Heart right ventricle (tissue), 16 donors: ENCODE results near the gene LAMA1. TPM values are rescaled to one million over a fixed set of nuclear protein-coding genes. Genes with fewer than 3 reads are reported as not detected.

ENCODE experiments used
- ATAC-seq, 8 donors: fragments of 200-7000 bp; cut with Tn5 transposase; one replicate each; pipeline ENCODE4 v1.9.1; 2020; ENCODE audit warnings: mild to moderate bottlenecking in 8 of 8, moderate library complexity in 8 of 8, moderate number of reproducible peaks in 1 of 8
- DNase-seq, 2 donors: peaks; one replicate each; pipeline ENCODE4 v3.0.0-alpha.2; 2020
- H3K27ac ChIP-seq, 10 donors: fragments of 200-600 bp; sonication (generic) in 2 of 10; one replicate each; pipeline versions ENCODE4 v1.5.0 to v1.8.0; 2020 to 2022; ENCODE audit warnings: mild to moderate bottlenecking in 3 of 10
- H3K27me3 ChIP-seq, 7 donors: fragments of 200-600 bp; one replicate each; pipeline ENCODE4 v1.8.0; 2021 to 2022; ENCODE audit warnings: mild to moderate bottlenecking in 2 of 7
- H3K36me3 ChIP-seq, 9 donors: fragments of 200-600 bp; sonication (generic) in 1 of 9; one replicate each; pipeline versions ENCODE4 v1.5.0 to v1.8.0; 2020 to 2022; ENCODE audit warnings: mild to moderate bottlenecking in 2 of 9
- H3K4me1 ChIP-seq, 9 donors: fragments of 200-600 bp; sonication (generic) in 1 of 9; one replicate each; pipeline versions ENCODE4 v1.5.0 to v1.8.0; 2020 to 2022; ENCODE audit warnings: mild to moderate bottlenecking in 4 of 9
- H3K4me3 ChIP-seq, 10 donors: fragments of 200-600 bp; sonication (generic) in 2 of 10; one replicate each; pipeline versions ENCODE4 v1.5.0 to v1.8.0; 2020 to 2022; ENCODE audit warnings: mild to moderate bottlenecking in 7 of 10, moderate library complexity in 2 of 10
- H3K9me3 ChIP-seq, 11 donors: fragments of 200-600 bp in 10 of 11; sonication (generic) in 2 of 11; one replicate each; pipeline versions ENCODE4 v1.5.0 to v1.8.0; 2013 to 2022; ENCODE audit warnings: mild to moderate bottlenecking in 2 of 11, control low read depth in 1 of 11, moderate library complexity in 1 of 11
- WGBS, 2 donors: extraction: QIAGEN DNeasy Blood & Tissue Kit; methylation state at CpG; one replicate each; pipeline ENCODE4 v1.1.7; 2013; ENCODE audit warnings: inconsistent platforms in 1 of 2; 5-methylcytosine and 5-hydroxymethylcytosine counted together
- intact Hi-C, 10 donors: fragments of 100-400 bp; cut with DNase I; formaldehyde crosslinking; loops; one replicate each; pipeline versions ENCODE4 v1.11.1 to v1.14.2; 2022
- polyA plus RNA-seq, 2 donors: library from polyadenylated mRNA; stranded (reverse); fragments of 200-250 nt; gene quantifications; one replicate each; pipeline ENCODE4 v1.2.3, GENCODE V29; 2013
- total RNA-seq, 10 donors: library from RNA; stranded (reverse); fragmentation: NEBNext Ultra II Directional in 3 of 10; extraction: Animal tissue kit (Norgen Biotek cat#: 25700) in 3 of 10; gene quantifications; one replicate each; pipeline versions ENCODE4 v1.2.1 to v1.2.4, GENCODE V29; 2021 to 2023
- TF ChIP-seq, protein P1 (sequence below), 9 donors: fragments of 200-600 bp; sonication (generic) in 2 of 9; IDR thresholded peaks; one replicate each; pipeline versions ENCODE4 v1.5.0 to v1.8.0; 2021 to 2022; ENCODE audit warnings: antibody characterized with exemption in 9 of 9, mild to moderate bottlenecking in 5 of 9, moderate library complexity in 1 of 9
- donor health status: Arrhythmogenic right ventricular cardiomyopathy.
- donor health status: ischemic (EF 13 %, LVEDD 7.1; RV severe dilation, severe dysfunction).
- donor health status: healthy with polysubstance abuse.
- donor health status: DM: no; HTN: yes; CAD: no.
- donor health status: DM: no; HTN: no; CAD: no.
- donor health status: ischemic (EF 25% LVEDD 6.9; RV normal size, moderate dysfunction).
- donor health status: ischemic (EF 25% LVEDD 5.7; RV mildly dilated, moderate dysfunction).
- donor health status: healthy.
- donor health status: DM: yes; HTN: yes; CAD: no.
- donor health status: Ischemic cardiomyopathy.
- donor health status: ischemic (EF 35%, LVEDD 5.7; RV mildly dilated, moderate dysfunction).
- donor health status: nonischemic (EF 11% LVEDD 7.7; RV severe dilation, severe dysfunction).
- donor health status: DM: yes; HTN: yes; CAD: no.
- donor health status: PGD.
- donor health status: ischemic (EF 29% LVEDD 5.4; RV normal size, mild dysfunction).
- donor health status: nonischemic (EF 23%, LVEDD 6.1; RV moderate dilation, normal function).

The LAMA1 gene
- total and polyA plus RNA-seq, 12 donors = 0.05 to 0.82 (median 0.13) TPM; not detected in 4

DNA sequence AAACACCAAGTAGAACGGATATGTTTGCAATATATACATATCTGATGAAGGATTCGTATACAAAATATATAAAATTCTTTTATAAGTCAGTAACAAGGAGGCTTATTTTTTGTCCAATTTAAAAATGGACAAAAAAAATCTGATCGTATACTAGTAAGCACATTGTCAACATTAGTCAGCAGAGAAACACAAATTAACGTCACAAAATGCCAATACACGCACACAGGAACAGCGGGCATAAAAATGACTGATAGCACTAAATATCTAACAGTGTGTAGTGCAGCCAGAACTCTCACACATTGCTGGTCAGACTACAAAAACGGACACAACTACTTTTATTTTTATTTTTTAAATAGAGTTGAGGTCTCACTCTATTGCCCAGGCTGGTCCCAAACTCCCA is 69.5 kb downstream of the LAMA1 start:
- 87 to 89% methylated on average over 7 of the region's 7 CpGs for WGBS, 2 donors

DNA sequence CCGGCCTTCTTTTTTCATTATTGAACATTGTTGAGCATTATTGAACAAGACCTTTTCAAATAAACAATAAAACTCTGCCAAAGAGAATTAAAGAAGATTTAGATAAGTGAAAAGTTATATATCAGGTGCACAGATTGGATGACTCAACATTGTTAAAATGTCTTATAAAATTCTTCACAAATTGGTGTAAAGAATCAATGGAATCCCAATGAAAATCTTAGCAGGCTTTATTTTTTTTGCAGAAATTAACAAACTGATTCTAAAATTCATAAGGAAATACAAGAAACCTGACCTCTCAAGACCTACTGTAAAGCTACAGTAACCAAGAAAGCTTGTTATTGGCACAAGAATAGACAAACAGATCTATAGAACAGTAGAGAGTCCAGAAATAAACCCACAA is 70.3 kb downstream of the LAMA1 start:
- no peak for ATAC-seq
- TF ChIP-seq, protein P1, sequence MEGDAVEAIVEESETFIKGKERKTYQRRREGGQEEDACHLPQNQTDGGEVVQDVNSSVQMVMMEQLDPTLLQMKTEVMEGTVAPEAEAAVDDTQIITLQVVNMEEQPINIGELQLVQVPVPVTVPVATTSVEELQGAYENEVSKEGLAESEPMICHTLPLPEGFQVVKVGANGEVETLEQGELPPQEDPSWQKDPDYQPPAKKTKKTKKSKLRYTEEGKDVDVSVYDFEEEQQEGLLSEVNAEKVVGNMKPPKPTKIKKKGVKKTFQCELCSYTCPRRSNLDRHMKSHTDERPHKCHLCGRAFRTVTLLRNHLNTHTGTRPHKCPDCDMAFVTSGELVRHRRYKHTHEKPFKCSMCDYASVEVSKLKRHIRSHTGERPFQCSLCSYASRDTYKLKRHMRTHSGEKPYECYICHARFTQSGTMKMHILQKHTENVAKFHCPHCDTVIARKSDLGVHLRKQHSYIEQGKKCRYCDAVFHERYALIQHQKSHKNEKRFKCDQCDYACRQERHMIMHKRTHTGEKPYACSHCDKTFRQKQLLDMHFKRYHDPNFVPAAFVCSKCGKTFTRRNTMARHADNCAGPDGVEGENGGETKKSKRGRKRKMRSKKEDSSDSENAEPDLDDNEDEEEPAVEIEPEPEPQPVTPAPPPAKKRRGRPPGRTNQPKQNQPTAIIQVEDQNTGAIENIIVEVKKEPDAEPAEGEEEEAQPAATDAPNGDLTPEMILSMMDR (IDR thresholded peaks at IDR 0.05) = no peak
- H3K4me3 ChIP-seq = no peak overlapping the region
- intact Hi-C loops = no loop called here
- H3K4me1 ChIP-seq = no peaks in the 10 kb centered on the region
- no peaks in the 10 kb centered on the region for H3K9me3 ChIP-seq
- no peak overlapping the region for H3K27ac ChIP-seq
- no peak for DNase-seq
- WGBS, 2 donors = 67 to 85% methylated on average over 1 of the region's 1 CpG
- peaks cover 0 to 6% (median 0%) of the 10 kb centered on the region in 7 donors for H3K27me3 ChIP-seq
- H3K36me3 ChIP-seq = no peaks in the 10 kb centered on the region

More for the DNA sequence above, 69.5 kb downstream of the LAMA1 start:
- no peaks in the 10 kb centered on the region for H3K36me3 ChIP-seq
- H3K4me1 ChIP-seq = no peaks in the 10 kb centered on the region
- ATAC-seq (no peak), DNase-seq (no peak)
- peaks cover 0 to 12% (median 0%) of the 10 kb centered on the region in 7 donors for H3K27me3 ChIP-seq
- no peak overlapping the region for H3K4me3 ChIP-seq
- intact Hi-C loops = no loop called here
- H3K27ac ChIP-seq = no peak overlapping the region
- no peaks in the 10 kb centered on the region for H3K9me3 ChIP-seq
- TF ChIP-seq, protein P1 (IDR thresholded peaks at IDR 0.05) = no peak

DNA sequence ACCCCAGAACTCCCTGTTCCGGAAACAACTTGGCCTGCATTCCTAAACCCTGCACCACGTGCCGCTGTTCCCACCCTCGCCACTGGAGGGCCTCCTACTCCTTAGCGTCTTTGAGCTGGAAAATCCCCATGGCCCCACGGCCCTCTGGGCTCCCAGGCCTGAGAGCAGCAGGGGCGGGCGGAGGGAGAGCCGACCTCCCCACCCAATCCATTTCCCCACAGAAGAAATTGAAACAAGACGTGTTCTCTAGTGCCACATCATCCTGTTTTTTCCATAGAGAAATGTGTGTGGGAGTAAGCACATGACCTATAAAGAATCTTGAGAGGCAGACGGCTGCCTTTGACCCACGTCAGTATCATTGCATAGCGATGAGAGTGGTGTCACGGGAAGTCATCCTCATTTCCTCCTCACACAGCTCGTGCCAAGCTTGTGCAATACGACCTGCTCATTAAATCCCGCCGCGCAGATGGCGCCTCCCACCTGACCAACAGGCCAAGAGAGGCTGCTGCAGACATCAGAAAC is 79.2 kb downstream of the LAMA1 start:
- H3K4me3 ChIP-seq = peak overlapping the region in 5 of 10 donors; percentile 15 to 35 (median 29)

DNA sequence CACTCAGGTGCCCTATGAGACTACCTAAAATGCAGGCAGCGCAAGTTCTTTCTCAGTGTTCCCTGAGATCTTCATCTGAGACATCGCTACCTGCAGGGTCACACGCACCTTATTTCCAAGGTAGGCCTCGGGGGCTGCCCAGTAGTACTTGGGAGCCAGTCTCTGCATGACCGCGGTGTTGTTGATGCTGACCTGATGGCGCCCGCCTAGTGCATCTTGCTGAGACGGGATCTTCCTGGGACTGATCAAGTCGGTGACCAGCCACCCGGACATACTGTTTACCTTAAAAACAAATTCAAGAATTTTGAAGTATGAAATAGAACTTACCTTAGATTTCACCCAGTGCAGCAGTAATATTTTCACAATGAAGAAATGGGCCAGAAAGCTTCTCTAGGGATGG is 80.1 kb downstream of the LAMA1 start:
- Histone ChIP-seq H3K27ac (peak overlapping the region in 1 of 10 donors; percentile 59), H3K27me3 (peaks cover 0 to 15% (median 0%) of the 10 kb centered on the region in 7 donors), H3K36me3 (no peaks in the 10 kb centered on the region), H3K9me3 (no peaks in the 10 kb centered on the region), H3K4me1 (peaks cover 0 to 6% (median 0%) of the 10 kb centered on the region in 9 donors), H3K4me3 (no peak overlapping the region)
- intact Hi-C loops = no loop called here
- WGBS, 2 donors = 97 to 98% methylated on average over 11 of the region's 11 CpGs
- no peak for ATAC-seq
- DNase-seq = no peak
- TF ChIP-seq, protein P1 (IDR thresholded peaks at IDR 0.05) = no peak

More for the DNA sequence above, 79.2 kb downstream of the LAMA1 start:
- H3K9me3 ChIP-seq = no peaks in the 10 kb centered on the region
- DNase-seq (peak; percentile 46 to 58), ATAC-seq (peak; percentile 71 to 97 (median 88))
- H3K27me3 ChIP-seq = peaks cover 0 to 15% (median 0%) of the 10 kb centered on the region in 7 donors
- intact Hi-C loops = no loop called here
- no peaks in the 10 kb centered on the region for H3K36me3 ChIP-seq
- H3K27ac ChIP-seq = peak overlapping the region in 3 of 10 donors; percentile 11 to 59 (median 26)
- TF ChIP-seq, protein P1 (IDR thresholded peaks at IDR 0.05) = peak in 8 of 9 donors; percentile 32 to 56 (median 48)
- WGBS, 2 donors = 21 to 22% methylated on average over 20 of the region's 20 CpGs
- peaks cover 0 to 6% (median 0%) of the 10 kb centered on the region in 9 donors for H3K4me1 ChIP-seq
